Activated gamma-delta T cell treated with Interleukin-2 at 50 U/mL for 16 hours (primary cell): ENCODE data around the gene SANBR.
A peak's percentile ranks its signal among the peaks of the same experiment; 100 is the strongest.
"Not testable (repeated sequence)": the region's sequence is repeated elsewhere in the genome, so short reads cannot be mapped to it uniquely, and the experiment has no call there.

Source experiments
- DNase-seq: peaks from one replicate; pipeline ENCODE4 v3.0.0-alpha.2; 2020

The SANBR gene

GRCh38 chr2:61065714-61066709, at the start of gene SANBR:
Gene SANBR (plus strand): TSS chr2:61065871. CDS start chr2:61070351, 4,480 bp downstream.
- peak; percentile 76 for DNase-seq

GRCh38 chr2:61015976-61016375, 49.7 kb upstream of the SANBR start:
- no peak for DNase-seq

GRCh38 chr2:61016392-61017002, 49.2 kb upstream of the SANBR start:
- DNase-seq, result no peak

GRCh38 chr2:61017003-61017555, 48.6 kb upstream of the SANBR start:
- DNase-seq, result peak; percentile 47

GRCh38 chr2:61017556-61018317, 47.9 kb upstream of the SANBR start, which contains the start of the genes PEX13 and PUS10:
Gene PEX13 (plus strand): TSS chr2:61017720. CDS start chr2:61017760, 40 bp downstream.
Gene PUS10 (minus strand): TSS chr2:61018255. CDS start chr2:61011890, 6,365 bp downstream.
- peak; percentile 50 for DNase-seq

GRCh38 chr2:61018318-61018755, 47.3 kb upstream of the SANBR start:
- no peak for DNase-seq

GRCh38 chr2:61018798-61019197, 46.9 kb upstream of the SANBR start:
- no peak for DNase-seq

- no peak for DNase-seq
These were observed 44.4 kb upstream of the SANBR start for GRCh38 chr2:61021228-61021660.

- no peak for DNase-seq
These were observed 42.0 kb upstream of the SANBR start for GRCh38 chr2:61023670-61024069.

GRCh38 chr2:61029533-61029932, 36.1 kb upstream of the SANBR start:
- DNase-seq, result no peak

GRCh38 chr2:61034592-61034991, 31.1 kb upstream of the SANBR start:
- DNase-seq, result not testable (repeated sequence)

GRCh38 chr2:61036643-61037042, 29.0 kb upstream of the SANBR start:
- DNase-seq, result not testable (repeated sequence)

- no peak for DNase-seq
These were observed 22.9 kb upstream of the SANBR start for GRCh38 chr2:61042807-61043206.

GRCh38 chr2:61044636-61045035, 21.0 kb upstream of the SANBR start:
- DNase-seq, result no peak

- DNase-seq, result no peak
These were observed 20.4 kb upstream of the SANBR start for GRCh38 chr2:61045226-61045625.

GRCh38 chr2:61045999-61046398, 19.7 kb upstream of the SANBR start:
- no peak for DNase-seq

GRCh38 chr2:61055557-61055956, 10.1 kb upstream of the SANBR start:
- no peak for DNase-seq

GRCh38 chr2:61057562-61057961, 8.1 kb upstream of the SANBR start:
- DNase-seq, result no peak

GRCh38 chr2:61059382-61059781, 6.3 kb upstream of the SANBR start:
- no peak for DNase-seq

- DNase-seq, result no peak
These were observed 8.4 kb downstream of the SANBR start for GRCh38 chr2:61074100-61074499.

- no peak for DNase-seq
These were observed 20.2 kb downstream of the SANBR start for GRCh38 chr2:61085883-61086282.

- no peak for DNase-seq
These were observed 24.1 kb downstream of the SANBR start for GRCh38 chr2:61089797-61090196.
